ENCODE results near the gene TDRD10. TPM values are rescaled to one million over a fixed set of nuclear protein-coding genes. Genes with fewer than 3 reads are reported as not detected.

Gene TDRD10
- total RNA-seq, 2 donors from 2014 or later, result 0.52 to 2.6 TPM

DNA sequence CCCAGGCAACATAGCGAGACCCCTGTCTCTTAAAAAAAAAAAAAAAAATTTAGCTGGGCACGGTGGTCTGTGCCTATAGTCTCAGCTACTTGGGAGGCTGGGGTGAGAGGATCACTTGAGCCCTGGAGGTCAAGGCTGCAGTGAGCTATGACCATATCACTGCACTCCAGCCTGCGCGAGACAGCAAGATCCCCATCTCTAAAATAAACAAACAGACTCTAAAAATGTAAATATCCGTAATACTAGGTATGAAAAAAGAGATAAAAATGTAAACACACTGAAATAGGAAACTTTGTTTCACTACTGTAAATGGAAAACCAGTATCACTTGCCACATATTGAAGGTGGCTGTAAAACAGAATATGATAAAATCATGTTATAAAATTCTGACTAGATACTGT, 88.7 kb downstream of the TDRD10 start:
- no peaks in the 10 kb centered on the region for H3K9me3 ChIP-seq
- no peak overlapping the region for H3K4me3 ChIP-seq
- 52 to 66% methylated on average over 5 of the region's 5 CpGs for WGBS, 2 donors
- no peaks in the 10 kb centered on the region for H3K27me3 ChIP-seq
- peaks cover 10 to 65% of the 10 kb centered on the region in 2 donors for H3K36me3 ChIP-seq (replicated peaks in 1 of 2; ENCODE audit: insufficient read depth in 1 of 2, low read depth in 2 of 2)
- H3K4me1 ChIP-seq, result no peaks in the 10 kb centered on the region
- TF ChIP-seq CTCF (IDR thresholded peaks at IDR 0.05), result no peak
- TF ChIP-seq POLR2A (IDR thresholded peaks at IDR 0.05), result no peak
- ATAC-seq (no peak), DNase-seq (no peak)
- intact Hi-C loops (cut with DNase I), result no loop called here
- H3K27ac ChIP-seq, result no peak overlapping the region

GRCh38 chr1:154591206-154591605, 89.2 kb downstream of the TDRD10 start:
- Histone ChIP-seq H3K4me3 (no peak overlapping the region), H3K27me3 (no peaks in the 10 kb centered on the region), H3K9me3 (no peaks in the 10 kb centered on the region), H3K36me3 (replicated peaks in 1 of 2; ENCODE audit: insufficient read depth in 1 of 2, low read depth in 2 of 2) (peaks cover 10 to 67% of the 10 kb centered on the region in 2 donors), H3K27ac (no peak overlapping the region), H3K4me1 (no peaks in the 10 kb centered on the region)
- no peak for DNase-seq
- intact Hi-C loops (cut with DNase I), result no loop called here
- no peak for TF ChIP-seq POLR2A (IDR thresholded peaks at IDR 0.05)
- TF ChIP-seq CTCF (IDR thresholded peaks at IDR 0.05), result no peak
- no peak for ATAC-seq
- 89 to 97% methylated on average over 7 of the region's 7 CpGs for WGBS, 2 donors

- Histone ChIP-seq H3K27ac (no peak overlapping the region), H3K36me3 (replicated peaks in 1 of 2; ENCODE audit: insufficient read depth in 1 of 2, low read depth in 2 of 2) (peaks cover 10 to 68% of the 10 kb centered on the region in 2 donors), H3K9me3 (no peaks in the 10 kb centered on the region), H3K4me3 (no peak overlapping the region), H3K4me1 (no peaks in the 10 kb centered on the region), H3K27me3 (no peaks in the 10 kb centered on the region)
- intact Hi-C loops (cut with DNase I), result no loop called here
- DNase-seq, result no peak
- no peak for TF ChIP-seq CTCF (IDR thresholded peaks at IDR 0.05)
- ATAC-seq, result no peak
Measured at GRCh38 chr1:154593390-154593789, 91.4 kb downstream of the TDRD10 start.

- WGBS, 2 donors, result 81 to 82% methylated on average over 7 of the region's 7 CpGs
- no peak overlapping the region for H3K4me3 ChIP-seq
- no peak for ATAC-seq
- H3K4me1 ChIP-seq, result no peaks in the 10 kb centered on the region
- no peak for DNase-seq
- intact Hi-C loops (cut with DNase I), result no loop called here
- H3K27me3 ChIP-seq, result no peaks in the 10 kb centered on the region
- H3K27ac ChIP-seq, result no peak overlapping the region
- peaks cover 0 to 55% of the 10 kb centered on the region in 2 donors for H3K36me3 ChIP-seq (replicated peaks in 1 of 2; ENCODE audit: insufficient read depth in 1 of 2, low read depth in 2 of 2)
- H3K9me3 ChIP-seq, result no peaks in the 10 kb centered on the region
- TF ChIP-seq CTCF (IDR thresholded peaks at IDR 0.05) (no peak), POLR2A (IDR thresholded peaks at IDR 0.05) (no peak)
Measured at GRCh38 chr1:154594811-154595210, 92.8 kb downstream of the TDRD10 start.

- ATAC-seq, result no peak
- TF ChIP-seq CTCF (IDR thresholded peaks at IDR 0.05), result no peak
- no peak for TF ChIP-seq POLR2A (IDR thresholded peaks at IDR 0.05)
- Histone ChIP-seq H3K9me3 (no peaks in the 10 kb centered on the region), H3K36me3 (replicated peaks in 1 of 2; ENCODE audit: insufficient read depth in 1 of 2, low read depth in 2 of 2) (peaks cover 2 to 51% of the 10 kb centered on the region in 2 donors), H3K4me3 (no peak overlapping the region), H3K4me1 (no peaks in the 10 kb centered on the region), H3K27me3 (no peaks in the 10 kb centered on the region), H3K27ac (no peak overlapping the region)
- intact Hi-C loops (cut with DNase I), result no loop called here
- 80 to 83% methylated on average over 1 of the region's 1 CpG for WGBS, 2 donors
- DNase-seq, result no peak
Measured at GRCh38 chr1:154595621-154596020, 93.6 kb downstream of the TDRD10 start.

Other genes starting within 250 kb of the TDRD10 start
- 10 to 100 TPM; 44.5 to 54.5 TPM for gene HAX1, start 229.6 kb upstream of the TDRD10 start, total RNA-seq
- gene AQP10, start 181.1 kb upstream of the TDRD10 start, total RNA-seq, result under 1 TPM in 1 of 2 donors, not detected in 1; 0.26 TPM
- 10 to 100 TPM; 10.9 to 16.3 TPM for gene ATP8B2, start 176.7 kb upstream of the TDRD10 start, total RNA-seq
- 10 to 100 TPM in 1 of 2 donors, 1 to 10 TPM in 1; 5.9 to 13.5 TPM for gene IL6R, start 96.9 kb upstream of the TDRD10 start, total RNA-seq
- 1 to 10 TPM; 2.6 to 4.2 TPM for gene SHE, start 193 bp downstream of the TDRD10 start, total RNA-seq
- 10 to 100 TPM; 19.8 to 25.7 TPM for gene UBE2Q1, start 56.4 kb downstream of the TDRD10 start, total RNA-seq
- gene CHRNB2, start 65.6 kb downstream of the TDRD10 start, total RNA-seq, result 1 to 10 TPM in 1 of 2 donors, under 1 TPM in 1; 0.52 to 7.6 TPM
- 100 to 1,000 TPM in 1 of 2 donors, 10 to 100 TPM in 1; 54.0 to 103 TPM for gene ADAR, start 106.0 kb downstream of the TDRD10 start, total RNA-seq

All from body of pancreas (tissue), 4 donors.